Testis (tissue), 3 donors: ENCODE data around the gene PLXDC2. TPM values are rescaled to one million over a fixed set of nuclear protein-coding genes. Genes with fewer than 3 reads are reported as not detected.
A peak's percentile ranks its signal among the peaks of the same experiment; 100 is the strongest.

Source experiments
- DNase-seq: peaks from one replicate; pipeline ENCODE4 v3.0.0-alpha.2; 2019
- H3K27ac ChIP-seq, 2 donors: fragments of 200-600 bp; sonication (generic); one replicate each; pipeline ENCODE4 v1.5.1; 2019
- H3K27me3 ChIP-seq: fragments of 200-600 bp; sonication (generic); one replicate; pipeline ENCODE4 v1.5.1; 2019
- H3K36me3 ChIP-seq: fragments of 200-600 bp; sonication (generic); one replicate; pipeline ENCODE4 v1.5.1; 2017; ENCODE audit warnings: low read depth; ENCODE audit errors: missing control alignments
- H3K4me1 ChIP-seq: fragments of 200-600 bp; sonication (generic); one replicate; pipeline ENCODE4 v1.5.1; 2019
- H3K4me3 ChIP-seq, 2 donors: fragments of 200-600 bp; sonication (generic); one replicate each; pipeline ENCODE4 v1.5.1; 2017 to 2019
- H3K9me3 ChIP-seq: fragments of 200-600 bp; sonication (generic); one replicate; pipeline ENCODE4 v1.5.1; 2017
- CTCF ChIP-seq, 3 experiments: fragments of 450-650 bp in 2 of 3; fragments of 200-600 bp in 1 of 3; sonication (generic) in 1 of 3; IDR thresholded peaks; one replicate each; pipeline ENCODE4 v1.5.1; 2016 to 2019; ENCODE audit warnings: antibody characterized with exemption in 3 of 3, mild to moderate bottlenecking in 2 of 3, moderate library complexity in 1 of 3
- POLR2A ChIP-seq: fragments of 450-650 bp; IDR thresholded peaks from one replicate; pipeline ENCODE4 v1.6.1; 2017; ENCODE audit warnings: antibody characterized with exemption, mild to moderate bottlenecking, moderate library complexity
- WGBS, 2 donors: methylation state at CpG; one replicate each; pipeline ENCODE4 v1.1.5; 2018; 5-methylcytosine and 5-hydroxymethylcytosine counted together
- intact Hi-C: fragments of 100-400 bp; cut with DNase I; formaldehyde crosslinking; loops from one replicate; pipeline ENCODE4 v1.15.1; 2023; ENCODE audit warnings: low total_unique reads
- polyA plus RNA-seq: library from polyadenylated mRNA; stranded (reverse); fragments of 350-450 nt; fragmentation: Illumina TruSeq; extraction: RNeasy Lipid Tissue Mini Kit (QIAGEN cat#74804); gene quantifications from one replicate; pipeline ENCODE4 v1.2.3, GENCODE V29; 2014; ENCODE audit warnings: low read depth, low replicate concordance; ENCODE audit not compliant: insufficient read depth
- total RNA-seq, 2 donors: library from RNA; depleted of rRNA; stranded (reverse); fragments of >200 nt; gene quantifications; one replicate each; pipeline ENCODE4 v1.2.3, GENCODE V29; 2016

Gene PLXDC2
- total and polyA plus RNA-seq, 3 donors from 2014 or later: 27.5 to 81.7 (median 53.6) TPM

- Histone ChIP-seq H3K4me1 (no peaks in the 10 kb centered on the region), H3K27me3 (no peaks in the 10 kb centered on the region), H3K4me3 (no peak overlapping the region), H3K27ac (no peak overlapping the region), H3K9me3 (no peaks in the 10 kb centered on the region), H3K36me3 (no peaks in the 10 kb centered on the region)
- TF ChIP-seq CTCF (IDR thresholded peaks at IDR 0.05): peak; percentile 20 to 49 (median 25)
- no peak for TF ChIP-seq POLR2A
- peak; percentile 68 for DNase-seq
- intact Hi-C loops: loop anchor here (10.0 kb wide), 1 partner anchor 953 kb away; no protein-coding TSS in a partner anchor
- WGBS, 2 donors: 34 to 50% methylated on average over 1 of the region's 1 CpG
These were observed 4.7 kb upstream of the PLXDC2 start for GRCh38 chr10:19811540-19811939.

GRCh38 chr10:19812976-19813375 is 3.3 kb upstream of the PLXDC2 start:
- Histone ChIP-seq H3K27me3 (no peaks in the 10 kb centered on the region), H3K4me1 (no peaks in the 10 kb centered on the region), H3K36me3 (no peaks in the 10 kb centered on the region), H3K27ac (no peak overlapping the region), H3K4me3 (no peak overlapping the region), H3K9me3 (no peaks in the 10 kb centered on the region)
- 53 to 64% methylated on average over 3 of the region's 3 CpGs for WGBS, 2 donors
- DNase-seq: no peak
- intact Hi-C loops: loop anchor here (10.0 kb wide), 1 partner anchor 952 kb away; no protein-coding TSS in a partner anchor
- TF ChIP-seq POLR2A (no peak), CTCF (IDR thresholded peaks at IDR 0.05) (no peak)

DNA sequence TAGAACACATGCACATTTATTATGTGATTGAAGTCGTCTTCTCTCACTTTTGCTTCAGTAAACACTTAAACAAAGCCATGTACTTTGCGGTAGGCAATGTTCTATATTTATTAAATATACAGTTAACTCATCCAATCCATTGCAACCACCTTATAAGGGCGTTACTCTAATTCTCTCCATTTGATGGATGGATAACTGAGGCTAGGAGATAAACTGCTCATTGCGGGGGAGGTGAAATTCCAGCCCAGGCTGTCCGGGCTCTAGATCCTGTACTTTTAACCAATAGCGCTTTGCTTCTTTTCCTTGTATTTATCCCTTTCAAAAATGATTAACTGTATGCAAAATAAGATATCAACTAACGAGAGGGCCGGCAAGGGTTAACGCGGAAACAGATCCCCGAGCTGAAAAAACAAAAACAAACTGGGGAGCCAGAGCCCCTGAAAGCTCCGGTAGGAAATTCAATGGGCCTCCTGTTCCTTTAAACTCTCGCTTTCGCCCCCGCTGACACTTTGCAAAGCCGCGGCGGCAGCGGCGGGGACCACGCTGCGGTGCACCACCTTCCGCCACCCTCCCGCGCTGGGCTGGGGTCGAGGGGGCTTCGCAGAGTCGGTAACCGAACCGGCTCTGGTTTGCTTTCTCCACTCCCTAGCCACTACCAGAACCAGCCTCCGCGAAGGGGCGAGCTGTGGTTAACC is 1.0 kb upstream of the PLXDC2 start:
- 1% methylated on average over 11 to 33 of the region's 33 CpGs for WGBS, 2 donors
- Histone ChIP-seq H3K27me3 (no peaks in the 10 kb centered on the region), H3K36me3 (no peaks in the 10 kb centered on the region), H3K4me3 (peak overlapping the region; percentile 69 to 85), H3K4me1 (peaks cover 4% of the 10 kb centered on the region), H3K9me3 (no peaks in the 10 kb centered on the region), H3K27ac (peak overlapping the region; percentile 87 to 88)
- TF ChIP-seq POLR2A: no peak
- no peak for TF ChIP-seq CTCF (IDR thresholded peaks at IDR 0.05)
- peak; percentile 45 for DNase-seq
- intact Hi-C loops: loop anchor here (10.0 kb wide), 1 partner anchor 950 kb away; no protein-coding TSS in a partner anchor

GRCh38 chr10:19815731-19816410 is 361 bp upstream of the PLXDC2 start:
- peak overlapping the region; percentile 87 to 88 for H3K27ac ChIP-seq
- peaks cover 7% of the 10 kb centered on the region for H3K4me1 ChIP-seq
- H3K27me3 ChIP-seq: no peaks in the 10 kb centered on the region
- DNase-seq: peak; percentile 93
- no peaks in the 10 kb centered on the region for H3K36me3 ChIP-seq
- peak overlapping the region; percentile 69 to 85 for H3K4me3 ChIP-seq
- intact Hi-C loops: loop anchor here (10.0 kb wide), 1 partner anchor 949 kb away; no protein-coding TSS in a partner anchor
- TF ChIP-seq CTCF (IDR thresholded peaks at IDR 0.05) (no peak), POLR2A (no peak)
- WGBS, 2 donors: 0 to 1% methylated on average over 12 to 55 of the region's 57 CpGs
- H3K9me3 ChIP-seq: no peaks in the 10 kb centered on the region
